Left ventricle myocardium inferior (tissue), 1 donor: ENCODE measurements around the gene YEATS4. TPM values are rescaled to one million over a fixed set of nuclear protein-coding genes. Genes with fewer than 3 reads are reported as not detected.

Experiments used
- DNase-seq: peaks from one replicate; pipeline ENCODE4 v3.0.0-alpha.2; 2020
- H3K27ac ChIP-seq: fragments of 200-600 bp; replicated peaks from 2 replicates; pipeline ENCODE4 v1.8.0; 2021
- H3K27me3 ChIP-seq: fragments of 200-600 bp; 2 replicates; pipeline ENCODE4 v1.8.0; 2021; ENCODE audit warnings: low read depth
- H3K36me3 ChIP-seq: fragments of 200-600 bp; 2 replicates; pipeline ENCODE4 v1.8.0; 2021
- H3K4me1 ChIP-seq: fragments of 200-600 bp; 2 replicates; pipeline ENCODE4 v1.8.0; 2021
- H3K4me3 ChIP-seq: fragments of 200-600 bp; 2 replicates; pipeline ENCODE4 v1.8.0; 2021; ENCODE audit warnings: mild to moderate bottlenecking, moderate library complexity
- H3K9me3 ChIP-seq: fragments of 200-600 bp; replicated peaks from 2 replicates; pipeline ENCODE4 v1.8.0; 2021
- CTCF ChIP-seq: fragments of 200-600 bp; IDR thresholded peaks from 2 replicates; pipeline ENCODE4 v1.8.0; 2021; ENCODE audit warnings: antibody characterized with exemption, mild to moderate bottlenecking, borderline replicate concordance
- intact Hi-C: fragments of 100-400 bp; cut with micrococcal nuclease; formaldehyde crosslinking; loops from one replicate; pipeline ENCODE4 v1.11.0; 2022
- total RNA-seq: library from RNA; stranded (reverse); fragmentation: NEBNext Ultra II Directional; extraction: Animal tissue kit (Norgen Biotek cat#: 25700); gene quantifications from one replicate; pipeline ENCODE4 v1.2.1, GENCODE V29; 2021
- donor health status: DM: no; HTN: yes; CAD: no; lungs with severe emphysema.

Gene YEATS4
- total RNA-seq, 1 donor from 2014 or later, result 12.8 TPM

- Histone ChIP-seq H3K27ac (no peak overlapping the region), H3K4me3 (no peak overlapping the region), H3K9me3 (no peaks in the 10 kb centered on the region), H3K4me1 (no peaks in the 10 kb centered on the region), H3K36me3 (no peaks in the 10 kb centered on the region), H3K27me3 (no peaks in the 10 kb centered on the region)
- TF ChIP-seq CTCF, result no peak
- DNase-seq, result no peak
- intact Hi-C loops, result no loop called here
Observed at GRCh38 chr12:69338936-69339335, 20.6 kb upstream of the YEATS4 start.

DNA sequence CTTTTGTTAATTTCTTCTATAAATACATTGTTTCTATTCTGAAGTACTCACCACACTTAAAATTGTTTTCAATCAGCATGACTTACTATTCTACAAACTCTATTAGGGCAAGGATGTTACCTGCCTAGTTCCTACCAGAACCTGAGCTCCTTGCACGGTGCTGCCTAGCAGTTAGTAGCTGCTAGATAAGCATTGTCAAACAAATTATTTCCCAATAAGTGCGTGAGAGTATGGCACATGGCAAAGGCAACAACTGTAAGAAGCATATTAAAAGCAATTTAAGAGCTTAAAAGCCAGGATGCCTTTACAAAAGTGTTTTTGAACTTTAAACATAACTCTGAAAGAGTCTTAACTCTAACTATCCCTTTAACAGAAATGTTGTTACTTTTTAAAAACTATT, 19.5 kb upstream of the YEATS4 start:
- TF ChIP-seq CTCF, result no peak
- Histone ChIP-seq H3K9me3 (no peaks in the 10 kb centered on the region), H3K27me3 (no peaks in the 10 kb centered on the region), H3K36me3 (no peaks in the 10 kb centered on the region), H3K4me1 (no peaks in the 10 kb centered on the region), H3K4me3 (no peak overlapping the region), H3K27ac (no peak overlapping the region)
- intact Hi-C loops, result no loop called here
- no peak for DNase-seq

GRCh38 chr12:69341328-69341727, 18.2 kb upstream of the YEATS4 start:
- H3K4me1 ChIP-seq, result peaks cover 3% of the 10 kb centered on the region
- TF ChIP-seq CTCF, result no peak
- no peaks in the 10 kb centered on the region for H3K27me3 ChIP-seq
- H3K36me3 ChIP-seq, result no peaks in the 10 kb centered on the region
- intact Hi-C loops, result no loop called here
- no peaks in the 10 kb centered on the region for H3K9me3 ChIP-seq
- no peak overlapping the region for H3K4me3 ChIP-seq
- H3K27ac ChIP-seq, result no peak overlapping the region
- no peak for DNase-seq

GRCh38 chr12:69342421-69342820, 17.1 kb upstream of the YEATS4 start:
- H3K4me3 ChIP-seq, result no peak overlapping the region
- H3K36me3 ChIP-seq, result no peaks in the 10 kb centered on the region
- TF ChIP-seq CTCF, result no peak
- H3K27ac ChIP-seq, result no peak overlapping the region
- peaks cover 3% of the 10 kb centered on the region for H3K4me1 ChIP-seq
- H3K27me3 ChIP-seq, result no peaks in the 10 kb centered on the region
- DNase-seq, result no peak
- H3K9me3 ChIP-seq, result no peaks in the 10 kb centered on the region
- intact Hi-C loops, result no loop called here

DNA sequence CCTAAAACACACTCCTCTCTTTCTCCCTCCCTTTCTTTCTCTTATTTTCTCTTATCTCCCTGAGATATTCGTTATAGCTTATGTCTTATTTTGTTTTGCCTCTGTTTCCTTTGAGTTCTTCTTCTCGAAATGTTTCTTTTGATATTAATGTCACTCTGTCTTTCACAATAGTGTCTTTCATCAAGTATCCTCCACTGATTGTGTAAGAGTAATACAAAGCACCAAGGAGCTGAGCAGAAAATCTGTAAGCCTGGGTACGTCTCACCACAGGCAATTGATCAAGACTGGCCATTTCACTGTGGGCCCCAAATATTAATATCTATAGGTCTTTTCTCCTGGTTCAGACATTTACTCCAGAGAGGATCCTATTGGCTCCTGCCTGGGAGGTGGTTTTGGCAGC, 16.2 kb upstream of the YEATS4 start:
- H3K27me3 ChIP-seq, result no peaks in the 10 kb centered on the region
- intact Hi-C loops, result no loop called here
- no peaks in the 10 kb centered on the region for H3K36me3 ChIP-seq
- no peaks in the 10 kb centered on the region for H3K9me3 ChIP-seq
- DNase-seq, result no peak
- peaks cover 3% of the 10 kb centered on the region for H3K4me1 ChIP-seq
- H3K27ac ChIP-seq, result no peak overlapping the region
- H3K4me3 ChIP-seq, result no peak overlapping the region
- no peak for TF ChIP-seq CTCF
